Measurements from ENCODE around the gene LPO.

Gene LPO

GRCh38 chr17:58246104-58246740, 7.8 kb downstream of the LPO start:
- TF ChIP-seq CTCF (IDR thresholded peaks at IDR 0.05; ENCODE audit: low read length, missing control alignments): no peak
- H3K4me3 ChIP-seq (replicated peaks; ENCODE audit: low read depth, low read length): no peak overlapping the region
- DNase-seq (ENCODE audit: low read depth): no peak

GRCh38 chr17:58246781-58247180, 8.4 kb downstream of the LPO start:
- no peak for DNase-seq (ENCODE audit: low read depth)
- no peak for TF ChIP-seq CTCF (IDR thresholded peaks at IDR 0.05; ENCODE audit: low read length, missing control alignments)
- no peak overlapping the region for H3K4me3 ChIP-seq (replicated peaks; ENCODE audit: low read depth, low read length)

GRCh38 chr17:58247511-58248363, 9.4 kb downstream of the LPO start:
- no peak overlapping the region for H3K4me3 ChIP-seq (replicated peaks; ENCODE audit: low read depth, low read length)
- DNase-seq (ENCODE audit: low read depth): no peak
- no peak for TF ChIP-seq CTCF (IDR thresholded peaks at IDR 0.05; ENCODE audit: low read length, missing control alignments)

- no peak overlapping the region for H3K4me3 ChIP-seq (replicated peaks; ENCODE audit: low read depth, low read length)
- DNase-seq (ENCODE audit: low read depth): no peak
- TF ChIP-seq CTCF (IDR thresholded peaks at IDR 0.05; ENCODE audit: low read length, missing control alignments): no peak
These were observed 10.5 kb downstream of the LPO start for GRCh38 chr17:58248955-58249269.

GRCh38 chr17:58249270-58250133, 11.1 kb downstream of the LPO start:
- peak; percentile 49 for DNase-seq (ENCODE audit: low read depth)
- peak; percentile 81 for TF ChIP-seq CTCF (IDR thresholded peaks at IDR 0.05; ENCODE audit: low read length, missing control alignments)
- peak overlapping the region; percentile 50 for H3K4me3 ChIP-seq (replicated peaks; ENCODE audit: low read depth, low read length)

GRCh38 chr17:58250344-58251011, 12.1 kb downstream of the LPO start:
- no peak for DNase-seq (ENCODE audit: low read depth)
- H3K4me3 ChIP-seq (replicated peaks; ENCODE audit: low read depth, low read length): no peak overlapping the region
- TF ChIP-seq CTCF (IDR thresholded peaks at IDR 0.05; ENCODE audit: low read length, missing control alignments): no peak
